ENCODE measurements around the gene CAMKMT.

GRCh38 chr2:44570271-44570670 lies 208.5 kb downstream of the CAMKMT start:
- no peak for TF ChIP-seq CTCF (IDR thresholded peaks at IDR 0.05)
- TF ChIP-seq EP300 (IDR thresholded peaks at IDR 0.05): no peak
- no peak for TF ChIP-seq POLR2AphosphoS5 (IDR thresholded peaks at IDR 0.05)
- no peak for TF ChIP-seq POLR2A (IDR thresholded peaks at IDR 0.05)
